MM.1S (cell line): ENCODE measurements around the gene PIK3C2G.

ENCODE experiments used
- DNase-seq: peaks from one replicate; pipeline ENCODE4 v3.0.0-alpha.2; 2015
- H2AFZ ChIP-seq: fragments of 300-600 bp; sonication (generic); 2 replicates; pipeline ENCODE4 v1.6.0; 2016; ENCODE audit warnings: antibody characterized with exemption, low read length
- H3F3A ChIP-seq: fragments of 300-600 bp; sonication (generic); 2 replicates; pipeline ENCODE4 v1.6.1; 2016; ENCODE audit warnings: mild to moderate bottlenecking, antibody characterized with exemption, low read length, moderate library complexity, mixed read lengths; ENCODE audit not compliant: insufficient read depth
- H3K27ac ChIP-seq: fragments of 300-600 bp; sonication (generic); 2 replicates; pipeline ENCODE4 v1.5.1; 2016; ENCODE audit warnings: mild to moderate bottlenecking, low read length
- H3K27me3 ChIP-seq: fragments of 300-600 bp; sonication (generic); replicated peaks from 2 replicates; pipeline ENCODE4 v1.6.0; 2016; ENCODE audit warnings: low read length; ENCODE audit not compliant: insufficient read depth
- H3K36me3 ChIP-seq: fragments of 300-600 bp; sonication (generic); replicated peaks from 2 replicates; pipeline ENCODE4 v1.6.1; 2016; ENCODE audit warnings: mild to moderate bottlenecking, low read length, mixed read lengths; ENCODE audit not compliant: insufficient read depth
- H3K4me1 ChIP-seq: fragments of 300-600 bp; sonication (generic); 2 replicates; pipeline ENCODE4 v1.6.1; 2016; ENCODE audit warnings: low read length, mixed read lengths
- H3K4me2 ChIP-seq: fragments of 300-600 bp; sonication (generic); 2 replicates; pipeline ENCODE4 v1.6.0; 2016; ENCODE audit warnings: low read depth, low read length
- H3K4me3 ChIP-seq: fragments of 300-600 bp; sonication (generic); 2 replicates; pipeline ENCODE4 v1.5.1; 2016; ENCODE audit warnings: low read length, mixed read lengths
- H3K79me2 ChIP-seq: fragments of 300-600 bp; sonication (generic); 2 replicates; pipeline ENCODE4 v1.6.1; 2016; ENCODE audit warnings: mixed run types, low read length, mixed read lengths
- H3K9ac ChIP-seq: fragments of 300-600 bp; sonication (generic); 2 replicates; pipeline ENCODE4 v1.6.1; 2016; ENCODE audit warnings: low read length, mixed read lengths
- H3K9me2 ChIP-seq: fragments of 300-600 bp; sonication (generic); replicated peaks from 2 replicates; pipeline ENCODE4 v1.6.1; 2016; ENCODE audit warnings: mild to moderate bottlenecking, low read length, mixed read lengths; ENCODE audit not compliant: insufficient read depth
- H3K9me3 ChIP-seq: fragments of 300-600 bp; sonication (generic); replicated peaks from 2 replicates; pipeline ENCODE4 v1.6.1; 2016; ENCODE audit warnings: mild to moderate bottlenecking, low read length, mixed read lengths; ENCODE audit not compliant: insufficient read depth
- H4K20me1 ChIP-seq: fragments of 300-600 bp; sonication (generic); 2 replicates; pipeline ENCODE4 v1.6.1; 2016; ENCODE audit warnings: mild to moderate bottlenecking, low read length, moderate library complexity, mixed read lengths; ENCODE audit not compliant: insufficient read depth
- CTCF ChIP-seq: fragments of 300-600 bp; sonication (generic); IDR thresholded peaks from 2 replicates; pipeline ENCODE4 v1.5.1; 2016; ENCODE audit warnings: antibody characterized with exemption, low read length, mixed read lengths
- EZH2 ChIP-seq: fragments of 300-600 bp; sonication (generic); optimal IDR thresholded peaks from 2 replicates; pipeline ENCODE3; 2017; ENCODE audit warnings: low read depth, mild to moderate bottlenecking, antibody characterized with exemption, low read length, mixed read lengths
- EZH2phosphoT487 ChIP-seq: fragments of 300-600 bp; sonication (generic); IDR thresholded peaks from 2 replicates; pipeline ENCODE4 v1.6.1; 2018; ENCODE audit warnings: antibody characterized with exemption, low read length

PIK3C2G gene

GRCh38 chr12:18562531-18562930, 301.2 kb downstream of the PIK3C2G start:
- DNase-seq, result no peak
- no peaks in the 10 kb centered on the region for H3F3A ChIP-seq
- no peaks in the 10 kb centered on the region for H3K36me3 ChIP-seq
- no peak overlapping the region for H3K4me2 ChIP-seq
- no peak overlapping the region for H3K27ac ChIP-seq
- TF ChIP-seq EZH2phosphoT487 (no peak), CTCF (no peak), EZH2 (no peak)
- H3K79me2 ChIP-seq, result no peaks in the 10 kb centered on the region
- H3K27me3 ChIP-seq, result no peaks in the 10 kb centered on the region
- no peaks in the 10 kb centered on the region for H3K9me2 ChIP-seq
- no peak overlapping the region for H2AFZ ChIP-seq
- H3K9ac ChIP-seq, result no peak overlapping the region
- H4K20me1 ChIP-seq, result no peaks in the 10 kb centered on the region
- no peaks in the 10 kb centered on the region for H3K4me1 ChIP-seq
- no peaks in the 10 kb centered on the region for H3K9me3 ChIP-seq
- no peak overlapping the region for H3K4me3 ChIP-seq

DNA sequence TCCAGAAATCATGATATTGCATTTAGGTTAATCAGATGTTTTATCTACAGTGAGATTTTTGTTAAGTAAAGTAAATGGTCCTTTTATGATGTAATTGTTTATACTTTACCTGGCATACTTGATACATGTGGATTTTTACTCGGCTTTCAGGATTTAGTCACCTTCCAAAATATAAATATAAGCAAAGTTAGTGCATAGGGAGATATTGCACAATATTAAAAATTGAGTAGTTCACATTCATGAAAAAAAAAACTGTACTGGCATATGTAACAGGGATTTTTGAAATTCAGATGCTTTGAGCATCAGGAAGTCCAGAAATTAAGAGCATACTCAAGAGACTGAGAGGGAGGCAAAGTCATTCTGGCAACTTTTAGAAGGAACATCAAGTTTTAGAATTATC, 303.0 kb downstream of the PIK3C2G start:
- no peak for DNase-seq
- no peaks in the 10 kb centered on the region for H3K27me3 ChIP-seq
- H3K27ac ChIP-seq, result no peak overlapping the region
- TF ChIP-seq CTCF, result no peak
- TF ChIP-seq EZH2, result no peak
- no peak for TF ChIP-seq EZH2phosphoT487
- H3K9ac ChIP-seq, result no peak overlapping the region
- H4K20me1 ChIP-seq, result no peaks in the 10 kb centered on the region
- no peaks in the 10 kb centered on the region for H3K79me2 ChIP-seq
- no peaks in the 10 kb centered on the region for H3K9me2 ChIP-seq
- no peak overlapping the region for H2AFZ ChIP-seq
- H3F3A ChIP-seq, result no peaks in the 10 kb centered on the region
- no peaks in the 10 kb centered on the region for H3K36me3 ChIP-seq
- no peak overlapping the region for H3K4me3 ChIP-seq
- no peaks in the 10 kb centered on the region for H3K4me1 ChIP-seq
- no peaks in the 10 kb centered on the region for H3K9me3 ChIP-seq
- no peak overlapping the region for H3K4me2 ChIP-seq

GRCh38 chr12:18567787-18568186, 306.5 kb downstream of the PIK3C2G start:
- H3K36me3 ChIP-seq, result no peaks in the 10 kb centered on the region
- H3K9ac ChIP-seq, result no peak overlapping the region
- no peak overlapping the region for H3K4me2 ChIP-seq
- no peaks in the 10 kb centered on the region for H3K79me2 ChIP-seq
- no peaks in the 10 kb centered on the region for H3K27me3 ChIP-seq
- DNase-seq, result no peak
- H4K20me1 ChIP-seq, result no peaks in the 10 kb centered on the region
- no peak overlapping the region for H3K27ac ChIP-seq
- no peak for TF ChIP-seq EZH2
- no peak for TF ChIP-seq CTCF
- TF ChIP-seq EZH2phosphoT487, result no peak
- H3K4me3 ChIP-seq, result no peak overlapping the region
- no peaks in the 10 kb centered on the region for H3K9me2 ChIP-seq
- no peaks in the 10 kb centered on the region for H3F3A ChIP-seq
- H3K9me3 ChIP-seq, result no peaks in the 10 kb centered on the region
- H3K4me1 ChIP-seq, result no peaks in the 10 kb centered on the region
- H2AFZ ChIP-seq, result no peak overlapping the region
